Large intestine (tissue), 3 donors: ENCODE data around the gene CCDC107. TPM values are rescaled to one million over a fixed set of nuclear protein-coding genes. Genes with fewer than 3 reads are reported as not detected.
A peak's percentile ranks its signal among the peaks of the same experiment; 100 is the strongest.

Source experiments
- DNase-seq, 2 donors: peaks; one replicate each; pipeline versions ENCODE4 v3.0.0 to v3.0.0-alpha.2; 2013
- H3K27ac ChIP-seq: one replicate; pipeline ENCODE4 v1.5.1; 2013; ENCODE audit warnings: low read length
- H3K27me3 ChIP-seq: 2 replicates; pipeline ENCODE4 v1.6.1; 2013; ENCODE audit warnings: low read length; ENCODE audit not compliant: control insufficient read depth, insufficient read depth
- H3K36me3 ChIP-seq: 2 replicates; pipeline ENCODE4 v1.6.1; 2013; ENCODE audit warnings: low read length; ENCODE audit not compliant: control insufficient read depth, insufficient read depth
- H3K4me1 ChIP-seq: one replicate; pipeline ENCODE4 v1.6.1; 2013; ENCODE audit warnings: low read length; ENCODE audit not compliant: control insufficient read depth, insufficient read depth
- H3K4me3 ChIP-seq: one replicate; pipeline ENCODE4 v1.5.1; 2013; ENCODE audit warnings: low read length
- H3K9me3 ChIP-seq: one replicate; pipeline ENCODE4 v1.6.1; 2013; ENCODE audit warnings: mild to moderate bottlenecking, low read depth, low read length, moderate library complexity; ENCODE audit not compliant: control insufficient read depth
- WGBS: methylation state at CpG from one replicate; pipeline ENCODE4 v1.1.5; 2013; ENCODE audit warnings: low lambda C conversion rate; ENCODE audit not compliant: insufficient coverage; 5-methylcytosine and 5-hydroxymethylcytosine counted together
- polyA plus RNA-seq: library from polyadenylated mRNA; unstranded; fragments of 120-200 nt; gene quantifications from one replicate; pipeline ENCODE4 v1.2.1, GENCODE V29; 2013

CCDC107 gene
- polyA plus RNA-seq, 1 donor = 17.6 TPM

GRCh38 chr9:35649431-35650340 is 8.4 kb upstream of the CCDC107 start:
- Histone ChIP-seq H3K9me3 (no peaks in the 10 kb centered on the region), H3K36me3 (no peaks in the 10 kb centered on the region), H3K4me3 (no peak overlapping the region), H3K27me3 (no peaks in the 10 kb centered on the region), H3K27ac (no peak overlapping the region), H3K4me1 (peaks cover 8% of the 10 kb centered on the region)
- no peak for DNase-seq
- WGBS = no CpG with 5 or more reads among the region's 26 CpGs

- Histone ChIP-seq H3K36me3 (no peaks in the 10 kb centered on the region), H3K4me1 (peaks cover 8% of the 10 kb centered on the region), H3K9me3 (no peaks in the 10 kb centered on the region), H3K27ac (no peak within 1 kb of the TSS), H3K4me3 (no peak within 1 kb of the TSS), H3K27me3 (no peaks in the 10 kb centered on the region)
- no CpG with 5 or more reads among the region's 22 CpGs for WGBS
- DNase-seq = no peak
These were observed 7.5 kb upstream of the CCDC107 start, which contains the start of gene SIT1 for GRCh38 chr9:35650341-35651158. TSS of gene SIT1 (minus strand) at chr9:35650931. CDS start at chr9:35650853, 78 bp downstream.

- DNase-seq = peak in 1 of 2 donors; percentile 53
- Histone ChIP-seq H3K4me1 (peaks cover 12% of the 10 kb centered on the region), H3K27ac (no peak overlapping the region), H3K27me3 (no peaks in the 10 kb centered on the region), H3K36me3 (no peaks in the 10 kb centered on the region), H3K4me3 (no peak overlapping the region), H3K9me3 (no peaks in the 10 kb centered on the region)
- WGBS = no CpG with 5 or more reads among the region's 7 CpGs
These were observed 5.9 kb upstream of the CCDC107 start for GRCh38 chr9:35651956-35652828.

GRCh38 chr9:35652829-35653209 is 5.3 kb upstream of the CCDC107 start:
- H3K9me3 ChIP-seq = peaks cover 3% of the 10 kb centered on the region
- H3K4me3 ChIP-seq = no peak overlapping the region
- H3K36me3 ChIP-seq = no peaks in the 10 kb centered on the region
- DNase-seq = no peak
- H3K27me3 ChIP-seq = no peaks in the 10 kb centered on the region
- no peak overlapping the region for H3K27ac ChIP-seq
- H3K4me1 ChIP-seq = peaks cover 9% of the 10 kb centered on the region
- 100% methylated on average over 2 of the region's 8 CpGs for WGBS

- no peaks in the 10 kb centered on the region for H3K36me3 ChIP-seq
- H3K4me3 ChIP-seq = no peak overlapping the region
- H3K27me3 ChIP-seq = no peaks in the 10 kb centered on the region
- peaks cover 9% of the 10 kb centered on the region for H3K4me1 ChIP-seq
- DNase-seq = no peak
- H3K9me3 ChIP-seq = peaks cover 3% of the 10 kb centered on the region
- H3K27ac ChIP-seq = no peak overlapping the region
- WGBS = 100% methylated on average over 1 of the region's 2 CpGs
These were observed 4.5 kb upstream of the CCDC107 start for GRCh38 chr9:35653611-35654010.

- no peak overlapping the region for H3K4me3 ChIP-seq
- peaks cover 3% of the 10 kb centered on the region for H3K9me3 ChIP-seq
- H3K4me1 ChIP-seq = peaks cover 14% of the 10 kb centered on the region
- no CpG with 5 or more reads among the region's 17 CpGs for WGBS
- no peaks in the 10 kb centered on the region for H3K27me3 ChIP-seq
- peaks cover 11% of the 10 kb centered on the region for H3K36me3 ChIP-seq
- no peak for DNase-seq
- H3K27ac ChIP-seq = no peak overlapping the region
These were observed 1.7 kb upstream of the CCDC107 start for GRCh38 chr9:35656348-35656747.

GRCh38 chr9:35656831-35657545 is 1.1 kb upstream of the CCDC107 start:
- no peaks in the 10 kb centered on the region for H3K27me3 ChIP-seq
- DNase-seq = peak in 1 of 2 donors; percentile 83
- H3K4me1 ChIP-seq = peaks cover 12% of the 10 kb centered on the region
- WGBS = 29% methylated on average over 4 of the region's 25 CpGs
- peaks cover 3% of the 10 kb centered on the region for H3K9me3 ChIP-seq
- H3K4me3 ChIP-seq = peak overlapping the region; percentile 44
- H3K36me3 ChIP-seq = peaks cover 12% of the 10 kb centered on the region
- peak overlapping the region; percentile 90 for H3K27ac ChIP-seq

GRCh38 chr9:35657546-35658136 is 451 bp upstream of the CCDC107 start, which contains the start of gene RMRP:
TSS of gene RMRP (minus strand) at chr9:35658019.
- Histone ChIP-seq H3K36me3 (peaks cover 12% of the 10 kb centered on the region), H3K4me3 (peak within 1 kb of the TSS; percentile 92), H3K27ac (peak within 1 kb of the TSS; percentile 90), H3K4me1 (peaks cover 9% of the 10 kb centered on the region), H3K27me3 (no peaks in the 10 kb centered on the region), H3K9me3 (peaks cover 3% of the 10 kb centered on the region)
- DNase-seq = peak; percentile 100
- WGBS = 0% methylated on average over 1 of the region's 42 CpGs

- Histone ChIP-seq H3K9me3 (peaks cover 3% of the 10 kb centered on the region), H3K36me3 (peaks cover 12% of the 10 kb centered on the region), H3K4me3 (peak overlapping the region; percentile 92), H3K27ac (peak overlapping the region; percentile 90), H3K4me1 (peaks cover 9% of the 10 kb centered on the region), H3K27me3 (no peaks in the 10 kb centered on the region)
- no CpG with 5 or more reads among the region's 2 CpGs for WGBS
- no peak for DNase-seq
These were observed 802 bp downstream of the CCDC107 start for GRCh38 chr9:35658968-35659220.
